Heart left ventricle (tissue), 16 donors: Measurements from ENCODE around the gene KXD1. TPM values are rescaled to one million over a fixed set of nuclear protein-coding genes. Genes with fewer than 3 reads are reported as not detected.
A peak's percentile ranks its signal among the peaks of the same experiment; 100 is the strongest.

Source experiments
- ATAC-seq, 4 donors: fragments of 200-7000 bp; cut with Tn5 transposase; one replicate each; pipeline ENCODE4 v1.9.1; 2020 to 2022; ENCODE audit warnings: moderate library complexity in 4 of 4, mild to moderate bottlenecking in 3 of 4, moderate number of reproducible peaks in 1 of 4
- DNase-seq, 5 donors: peaks; one replicate each; pipeline ENCODE4 v3.0.0-alpha.2; 2020
- H3K27ac ChIP-seq, 12 donors: fragments of 200-600 bp; sonication (generic) in 4 of 12; one replicate each; pipeline versions ENCODE4 v1.5.0 to v1.8.0; 2016 to 2022; ENCODE audit warnings: mild to moderate bottlenecking in 2 of 12
- H3K27me3 ChIP-seq, 9 donors: fragments of 200-600 bp; sonication (generic) in 2 of 9; one replicate each; pipeline versions ENCODE4 v1.5.1 to v1.8.0; 2016 to 2022; ENCODE audit warnings: mild to moderate bottlenecking in 3 of 9
- H3K36me3 ChIP-seq, 9 donors: fragments of 200-600 bp; sonication (generic) in 2 of 9; one replicate each; pipeline versions ENCODE4 v1.5.0 to v1.8.0; 2018 to 2022; ENCODE audit warnings: mild to moderate bottlenecking in 2 of 9
- H3K4me1 ChIP-seq, 12 donors: fragments of 200-600 bp; sonication (generic) in 4 of 12; one replicate each; pipeline versions ENCODE4 v1.5.0 to v1.8.0; 2016 to 2022; ENCODE audit warnings: mild to moderate bottlenecking in 3 of 12
- H3K4me3 ChIP-seq, 12 donors: fragments of 200-600 bp; sonication (generic) in 4 of 12; one replicate each; pipeline versions ENCODE4 v1.5.0 to v1.8.0; 2017 to 2022; ENCODE audit warnings: mild to moderate bottlenecking in 9 of 12, moderate library complexity in 4 of 12
- H3K9me3 ChIP-seq, 12 donors: fragments of 200-600 bp; sonication (generic) in 4 of 12; one replicate each; pipeline versions ENCODE4 v1.5.0 to v1.8.0; 2016 to 2022; ENCODE audit warnings: mild to moderate bottlenecking in 1 of 12
- POLR2A ChIP-seq, 2 donors: fragments of 450-650 bp; IDR thresholded peaks; one replicate each; pipeline ENCODE4 v1.6.1; 2017; ENCODE audit warnings: antibody characterized with exemption in 2 of 2, mild to moderate bottlenecking in 2 of 2, moderate library complexity in 2 of 2
- WGBS, 4 donors: extraction: QIAGEN DNeasy Blood & Tissue Kit in 2 of 4; methylation state at CpG; one replicate each; pipeline versions ENCODE4 v1.1.5 to v1.1.7; 2013 to 2018; 5-methylcytosine and 5-hydroxymethylcytosine counted together
- intact Hi-C, 10 donors: fragments of 100-400 bp; cut with DNase I; formaldehyde crosslinking; loops; one replicate each; pipeline versions ENCODE4 v1.11.1 to v1.14.2; 2022
- polyA plus RNA-seq, 2 donors: library from polyadenylated mRNA; stranded (reverse); fragments of 200-250 nt; gene quantifications; one replicate each; pipeline ENCODE4 v1.2.3, GENCODE V29; 2013
- total RNA-seq, 9 donors: library from RNA; depleted of rRNA in 2 of 9; stranded (reverse); fragments of >200 nt in 2 of 9; fragmentation: NEBNext Ultra II Directional in 3 of 9; extraction: Animal tissue kit (Norgen Biotek cat#: 25700) in 3 of 9; gene quantifications; one replicate each; pipeline versions ENCODE4 v1.1.0 to v1.2.4, GENCODE V29; 2016 to 2023
- TF ChIP-seq, protein P1 (sequence below), 12 donors: fragments of 200-600 bp; sonication (generic) in 4 of 12; IDR thresholded peaks; one replicate each; pipeline versions ENCODE4 v1.5.0 to v1.8.0; 2018 to 2022; ENCODE audit warnings: antibody characterized with exemption in 12 of 12, mild to moderate bottlenecking in 5 of 12
- donor health status: ischemic (EF 13 %, LVEDD 7.1; RV severe dilation, severe dysfunction).
- donor health status: healthy with polysubstance abuse.
- donor health status: DM: no; HTN: yes; CAD: no.
- donor health status: DM: no; HTN: no; CAD: no.
- donor health status: ischemic (EF 25% LVEDD 6.9; RV normal size, moderate dysfunction).
- donor health status: ischemic (EF 25% LVEDD 5.7; RV mildly dilated, moderate dysfunction).
- donor health status: healthy.
- donor health status: DM: yes; HTN: yes; CAD: no.
- donor health status: ischemic (EF 35%, LVEDD 5.7; RV mildly dilated, moderate dysfunction).
- donor health status: nonischemic (EF 11% LVEDD 7.7; RV severe dilation, severe dysfunction).
- donor health status: DM: yes; HTN: yes; CAD: no.
- donor health status: PGD.
- donor health status: ischemic (EF 29% LVEDD 5.4; RV normal size, mild dysfunction).
- donor health status: nonischemic (EF 23%, LVEDD 6.1; RV moderate dilation, normal function).

The KXD1 gene
- total and polyA plus RNA-seq, 11 donors = 36.1 to 116 (median 46.7) TPM

- H3K4me3 ChIP-seq = no peak overlapping the region
- H3K27ac ChIP-seq = no peak overlapping the region
- H3K27me3 ChIP-seq = no peaks in the 10 kb centered on the region
- H3K36me3 ChIP-seq = peaks cover 0 to 5% (median 4%) of the 10 kb centered on the region in 9 donors
- DNase-seq (no peak), ATAC-seq (no peak)
- no peak for TF ChIP-seq POLR2A (IDR thresholded peaks at IDR 0.05)
- TF ChIP-seq, protein P1, sequence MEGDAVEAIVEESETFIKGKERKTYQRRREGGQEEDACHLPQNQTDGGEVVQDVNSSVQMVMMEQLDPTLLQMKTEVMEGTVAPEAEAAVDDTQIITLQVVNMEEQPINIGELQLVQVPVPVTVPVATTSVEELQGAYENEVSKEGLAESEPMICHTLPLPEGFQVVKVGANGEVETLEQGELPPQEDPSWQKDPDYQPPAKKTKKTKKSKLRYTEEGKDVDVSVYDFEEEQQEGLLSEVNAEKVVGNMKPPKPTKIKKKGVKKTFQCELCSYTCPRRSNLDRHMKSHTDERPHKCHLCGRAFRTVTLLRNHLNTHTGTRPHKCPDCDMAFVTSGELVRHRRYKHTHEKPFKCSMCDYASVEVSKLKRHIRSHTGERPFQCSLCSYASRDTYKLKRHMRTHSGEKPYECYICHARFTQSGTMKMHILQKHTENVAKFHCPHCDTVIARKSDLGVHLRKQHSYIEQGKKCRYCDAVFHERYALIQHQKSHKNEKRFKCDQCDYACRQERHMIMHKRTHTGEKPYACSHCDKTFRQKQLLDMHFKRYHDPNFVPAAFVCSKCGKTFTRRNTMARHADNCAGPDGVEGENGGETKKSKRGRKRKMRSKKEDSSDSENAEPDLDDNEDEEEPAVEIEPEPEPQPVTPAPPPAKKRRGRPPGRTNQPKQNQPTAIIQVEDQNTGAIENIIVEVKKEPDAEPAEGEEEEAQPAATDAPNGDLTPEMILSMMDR (IDR thresholded peaks at IDR 0.05) = no peak
- intact Hi-C loops = no loop called here
- WGBS, 4 donors = 89 to 95% (median 91%) methylated on average over 9 of the region's 9 CpGs
- H3K4me1 ChIP-seq = peaks cover 0 to 8% (median 0%) of the 10 kb centered on the region in 12 donors
- H3K9me3 ChIP-seq = no peaks in the 10 kb centered on the region
Measured at GRCh38 chr19:18526316-18526715, 31.4 kb upstream of the KXD1 start.

DNA sequence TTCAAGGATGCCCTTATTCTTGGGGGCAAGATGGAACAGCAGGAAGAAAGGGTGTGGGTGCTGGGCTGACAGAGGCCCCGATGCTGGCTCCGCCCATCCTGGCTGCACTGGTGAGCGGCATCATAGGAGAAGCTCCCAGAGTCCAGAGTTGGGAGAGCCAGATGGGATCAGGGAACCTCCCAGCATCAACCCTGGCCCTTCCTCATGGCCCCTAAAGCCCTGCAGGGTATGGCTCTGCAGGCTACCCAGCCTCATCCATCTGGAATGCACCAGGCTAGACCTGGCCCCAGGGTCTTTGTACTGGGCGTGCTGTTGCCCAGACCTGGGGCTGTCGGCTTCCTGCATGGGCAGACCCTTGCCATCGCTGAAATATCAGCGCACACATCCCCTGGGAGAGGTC, 27.9 kb upstream of the KXD1 start:
- no peaks in the 10 kb centered on the region for H3K9me3 ChIP-seq
- H3K36me3 ChIP-seq = peaks cover 0 to 38% (median 33%) of the 10 kb centered on the region in 9 donors
- intact Hi-C loops = no loop called here
- H3K27me3 ChIP-seq = no peaks in the 10 kb centered on the region
- H3K27ac ChIP-seq = no peak overlapping the region
- DNase-seq = no peak
- ATAC-seq = no peak
- WGBS, 4 donors = 66 to 74% (median 70%) methylated on average over 4 to 7 of the region's 7 CpGs
- H3K4me3 ChIP-seq = no peak overlapping the region
- peaks cover 0 to 4% (median 0%) of the 10 kb centered on the region in 12 donors for H3K4me1 ChIP-seq
- TF ChIP-seq POLR2A (IDR thresholded peaks at IDR 0.05) = no peak
- TF ChIP-seq, protein P1 (IDR thresholded peaks at IDR 0.05) = no peak

- H3K4me3 ChIP-seq = no peak overlapping the region
- ATAC-seq (peak in 2 of 4 donors; percentile 7 to 10), DNase-seq (no peak)
- intact Hi-C loops = no loop called here
- H3K27me3 ChIP-seq = no peaks in the 10 kb centered on the region
- peaks cover 0 to 54% (median 49%) of the 10 kb centered on the region in 9 donors for H3K36me3 ChIP-seq
- no peak overlapping the region for H3K27ac ChIP-seq
- WGBS, 4 donors = 94 to 98% (median 96%) methylated on average over 6 to 9 of the region's 9 CpGs
- TF ChIP-seq POLR2A (IDR thresholded peaks at IDR 0.05) = no peak
- TF ChIP-seq, protein P1 (IDR thresholded peaks at IDR 0.05) = no peak
- H3K9me3 ChIP-seq = no peaks in the 10 kb centered on the region
- H3K4me1 ChIP-seq = peaks cover 0 to 4% (median 0%) of the 10 kb centered on the region in 12 donors
Measured at GRCh38 chr19:18531485-18531884, 26.2 kb upstream of the KXD1 start.

- no peaks in the 10 kb centered on the region for H3K9me3 ChIP-seq
- H3K4me1 ChIP-seq = peaks cover 0 to 3% (median 0%) of the 10 kb centered on the region in 12 donors
- no peak overlapping the region for H3K27ac ChIP-seq
- WGBS, 4 donors = 91 to 96% (median 95%) methylated on average over 19 to 22 of the region's 22 CpGs
- TF ChIP-seq, protein P1 (IDR thresholded peaks at IDR 0.05) = no peak
- no peak for TF ChIP-seq POLR2A (IDR thresholded peaks at IDR 0.05)
- peaks cover 7 to 63% (median 57%) of the 10 kb centered on the region in 9 donors for H3K36me3 ChIP-seq
- H3K27me3 ChIP-seq = no peaks in the 10 kb centered on the region
- intact Hi-C loops = no loop called here
- ATAC-seq (no peak), DNase-seq (no peak)
- H3K4me3 ChIP-seq = no peak overlapping the region
Measured at GRCh38 chr19:18532168-18532890, 25.3 kb upstream of the KXD1 start.
